ENCODE results near the gene MLLT6.

DNA sequence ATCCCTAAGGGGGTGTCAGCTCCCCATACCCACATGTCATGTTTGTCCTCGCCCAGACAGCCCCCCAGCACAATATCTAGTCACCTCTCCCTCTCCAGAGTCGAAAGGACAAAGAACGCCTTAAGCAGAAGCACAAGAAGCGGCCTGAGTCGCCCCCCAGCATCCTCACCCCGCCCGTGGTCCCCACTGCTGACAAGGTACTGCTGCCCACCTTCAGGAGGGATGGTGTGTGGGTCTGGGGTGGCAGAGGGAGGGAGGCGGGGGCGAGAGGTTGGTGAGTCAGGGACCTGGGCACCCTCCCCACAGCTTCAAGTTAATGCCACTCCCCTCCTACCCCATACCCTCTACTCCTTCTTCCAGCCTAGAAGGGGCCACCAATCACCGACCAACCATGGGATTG, 7.5 kb downstream of the MLLT6 start:
- no peak for TF ChIP-seq JAZF1 (CRISPR knock-in tag; IDR thresholded peaks at IDR 0.05)
- TF ChIP-seq ZNF396 (CRISPR knock-in tag; IDR thresholded peaks at IDR 0.05; ENCODE audit: borderline replicate concordance), result no peak
- TF ChIP-seq, protein P1, sequence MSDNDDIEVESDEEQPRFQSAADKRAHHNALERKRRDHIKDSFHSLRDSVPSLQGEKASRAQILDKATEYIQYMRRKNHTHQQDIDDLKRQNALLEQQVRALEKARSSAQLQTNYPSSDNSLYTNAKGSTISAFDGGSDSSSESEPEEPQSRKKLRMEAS (CRISPR knock-in tag; IDR thresholded peaks at IDR 0.05), result no peak
- TF ChIP-seq, protein P2, sequence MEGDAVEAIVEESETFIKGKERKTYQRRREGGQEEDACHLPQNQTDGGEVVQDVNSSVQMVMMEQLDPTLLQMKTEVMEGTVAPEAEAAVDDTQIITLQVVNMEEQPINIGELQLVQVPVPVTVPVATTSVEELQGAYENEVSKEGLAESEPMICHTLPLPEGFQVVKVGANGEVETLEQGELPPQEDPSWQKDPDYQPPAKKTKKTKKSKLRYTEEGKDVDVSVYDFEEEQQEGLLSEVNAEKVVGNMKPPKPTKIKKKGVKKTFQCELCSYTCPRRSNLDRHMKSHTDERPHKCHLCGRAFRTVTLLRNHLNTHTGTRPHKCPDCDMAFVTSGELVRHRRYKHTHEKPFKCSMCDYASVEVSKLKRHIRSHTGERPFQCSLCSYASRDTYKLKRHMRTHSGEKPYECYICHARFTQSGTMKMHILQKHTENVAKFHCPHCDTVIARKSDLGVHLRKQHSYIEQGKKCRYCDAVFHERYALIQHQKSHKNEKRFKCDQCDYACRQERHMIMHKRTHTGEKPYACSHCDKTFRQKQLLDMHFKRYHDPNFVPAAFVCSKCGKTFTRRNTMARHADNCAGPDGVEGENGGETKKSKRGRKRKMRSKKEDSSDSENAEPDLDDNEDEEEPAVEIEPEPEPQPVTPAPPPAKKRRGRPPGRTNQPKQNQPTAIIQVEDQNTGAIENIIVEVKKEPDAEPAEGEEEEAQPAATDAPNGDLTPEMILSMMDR (IDR thresholded peaks at IDR 0.05), result no peak
- TF ChIP-seq, protein P3, sequence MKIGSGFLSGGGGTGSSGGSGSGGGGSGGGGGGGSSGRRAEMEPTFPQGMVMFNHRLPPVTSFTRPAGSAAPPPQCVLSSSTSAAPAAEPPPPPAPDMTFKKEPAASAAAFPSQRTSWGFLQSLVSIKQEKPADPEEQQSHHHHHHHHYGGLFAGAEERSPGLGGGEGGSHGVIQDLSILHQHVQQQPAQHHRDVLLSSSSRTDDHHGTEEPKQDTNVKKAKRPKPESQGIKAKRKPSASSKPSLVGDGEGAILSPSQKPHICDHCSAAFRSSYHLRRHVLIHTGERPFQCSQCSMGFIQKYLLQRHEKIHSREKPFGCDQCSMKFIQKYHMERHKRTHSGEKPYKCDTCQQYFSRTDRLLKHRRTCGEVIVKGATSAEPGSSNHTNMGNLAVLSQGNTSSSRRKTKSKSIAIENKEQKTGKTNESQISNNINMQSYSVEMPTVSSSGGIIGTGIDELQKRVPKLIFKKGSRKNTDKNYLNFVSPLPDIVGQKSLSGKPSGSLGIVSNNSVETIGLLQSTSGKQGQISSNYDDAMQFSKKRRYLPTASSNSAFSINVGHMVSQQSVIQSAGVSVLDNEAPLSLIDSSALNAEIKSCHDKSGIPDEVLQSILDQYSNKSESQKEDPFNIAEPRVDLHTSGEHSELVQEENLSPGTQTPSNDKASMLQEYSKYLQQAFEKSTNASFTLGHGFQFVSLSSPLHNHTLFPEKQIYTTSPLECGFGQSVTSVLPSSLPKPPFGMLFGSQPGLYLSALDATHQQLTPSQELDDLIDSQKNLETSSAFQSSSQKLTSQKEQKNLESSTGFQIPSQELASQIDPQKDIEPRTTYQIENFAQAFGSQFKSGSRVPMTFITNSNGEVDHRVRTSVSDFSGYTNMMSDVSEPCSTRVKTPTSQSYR (CRISPR knock-in tag; IDR thresholded peaks at IDR 0.05), result no peak
- TF ChIP-seq, protein P4, sequence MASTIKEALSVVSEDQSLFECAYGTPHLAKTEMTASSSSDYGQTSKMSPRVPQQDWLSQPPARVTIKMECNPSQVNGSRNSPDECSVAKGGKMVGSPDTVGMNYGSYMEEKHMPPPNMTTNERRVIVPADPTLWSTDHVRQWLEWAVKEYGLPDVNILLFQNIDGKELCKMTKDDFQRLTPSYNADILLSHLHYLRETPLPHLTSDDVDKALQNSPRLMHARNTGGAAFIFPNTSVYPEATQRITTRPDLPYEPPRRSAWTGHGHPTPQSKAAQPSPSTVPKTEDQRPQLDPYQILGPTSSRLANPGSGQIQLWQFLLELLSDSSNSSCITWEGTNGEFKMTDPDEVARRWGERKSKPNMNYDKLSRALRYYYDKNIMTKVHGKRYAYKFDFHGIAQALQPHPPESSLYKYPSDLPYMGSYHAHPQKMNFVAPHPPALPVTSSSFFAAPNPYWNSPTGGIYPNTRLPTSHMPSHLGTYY (CRISPR knock-in tag; IDR thresholded peaks at IDR 0.05), result no peak
- no peak for TF ChIP-seq SMAD3 (CRISPR knock-in tag; IDR thresholded peaks at IDR 0.05; ENCODE audit: borderline replicate concordance)
- TF ChIP-seq, protein P5, sequence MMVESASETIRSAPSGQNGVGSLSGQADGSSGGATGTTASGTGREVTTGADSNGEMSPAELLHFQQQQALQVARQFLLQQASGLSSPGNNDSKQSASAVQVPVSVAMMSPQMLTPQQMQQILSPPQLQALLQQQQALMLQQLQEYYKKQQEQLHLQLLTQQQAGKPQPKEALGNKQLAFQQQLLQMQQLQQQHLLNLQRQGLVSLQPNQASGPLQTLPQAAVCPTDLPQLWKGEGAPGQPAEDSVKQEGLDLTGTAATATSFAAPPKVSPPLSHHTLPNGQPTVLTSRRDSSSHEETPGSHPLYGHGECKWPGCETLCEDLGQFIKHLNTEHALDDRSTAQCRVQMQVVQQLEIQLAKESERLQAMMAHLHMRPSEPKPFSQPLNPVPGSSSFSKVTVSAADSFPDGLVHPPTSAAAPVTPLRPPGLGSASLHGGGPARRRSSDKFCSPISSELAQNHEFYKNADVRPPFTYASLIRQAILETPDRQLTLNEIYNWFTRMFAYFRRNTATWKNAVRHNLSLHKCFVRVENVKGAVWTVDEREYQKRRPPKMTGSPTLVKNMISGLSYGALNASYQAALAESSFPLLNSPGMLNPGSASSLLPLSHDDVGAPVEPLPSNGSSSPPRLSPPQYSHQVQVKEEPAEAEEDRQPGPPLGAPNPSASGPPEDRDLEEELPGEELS (CRISPR knock-in tag; IDR thresholded peaks at IDR 0.05), result no peak
- TF ChIP-seq, protein P6, sequence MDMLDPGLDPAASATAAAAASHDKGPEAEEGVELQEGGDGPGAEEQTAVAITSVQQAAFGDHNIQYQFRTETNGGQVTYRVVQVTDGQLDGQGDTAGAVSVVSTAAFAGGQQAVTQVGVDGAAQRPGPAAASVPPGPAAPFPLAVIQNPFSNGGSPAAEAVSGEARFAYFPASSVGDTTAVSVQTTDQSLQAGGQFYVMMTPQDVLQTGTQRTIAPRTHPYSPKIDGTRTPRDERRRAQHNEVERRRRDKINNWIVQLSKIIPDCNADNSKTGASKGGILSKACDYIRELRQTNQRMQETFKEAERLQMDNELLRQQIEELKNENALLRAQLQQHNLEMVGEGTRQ (CRISPR knock-in tag; IDR thresholded peaks at IDR 0.05), result no peak
- TF ChIP-seq, protein P7, sequence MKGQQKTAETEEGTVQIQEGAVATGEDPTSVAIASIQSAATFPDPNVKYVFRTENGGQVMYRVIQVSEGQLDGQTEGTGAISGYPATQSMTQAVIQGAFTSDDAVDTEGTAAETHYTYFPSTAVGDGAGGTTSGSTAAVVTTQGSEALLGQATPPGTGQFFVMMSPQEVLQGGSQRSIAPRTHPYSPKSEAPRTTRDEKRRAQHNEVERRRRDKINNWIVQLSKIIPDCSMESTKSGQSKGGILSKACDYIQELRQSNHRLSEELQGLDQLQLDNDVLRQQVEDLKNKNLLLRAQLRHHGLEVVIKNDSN (CRISPR knock-in tag; IDR thresholded peaks at IDR 0.05), result no peak
- no peak for TF ChIP-seq CREM (CRISPR knock-in tag; IDR thresholded peaks at IDR 0.05)
- TF ChIP-seq, protein P8, sequence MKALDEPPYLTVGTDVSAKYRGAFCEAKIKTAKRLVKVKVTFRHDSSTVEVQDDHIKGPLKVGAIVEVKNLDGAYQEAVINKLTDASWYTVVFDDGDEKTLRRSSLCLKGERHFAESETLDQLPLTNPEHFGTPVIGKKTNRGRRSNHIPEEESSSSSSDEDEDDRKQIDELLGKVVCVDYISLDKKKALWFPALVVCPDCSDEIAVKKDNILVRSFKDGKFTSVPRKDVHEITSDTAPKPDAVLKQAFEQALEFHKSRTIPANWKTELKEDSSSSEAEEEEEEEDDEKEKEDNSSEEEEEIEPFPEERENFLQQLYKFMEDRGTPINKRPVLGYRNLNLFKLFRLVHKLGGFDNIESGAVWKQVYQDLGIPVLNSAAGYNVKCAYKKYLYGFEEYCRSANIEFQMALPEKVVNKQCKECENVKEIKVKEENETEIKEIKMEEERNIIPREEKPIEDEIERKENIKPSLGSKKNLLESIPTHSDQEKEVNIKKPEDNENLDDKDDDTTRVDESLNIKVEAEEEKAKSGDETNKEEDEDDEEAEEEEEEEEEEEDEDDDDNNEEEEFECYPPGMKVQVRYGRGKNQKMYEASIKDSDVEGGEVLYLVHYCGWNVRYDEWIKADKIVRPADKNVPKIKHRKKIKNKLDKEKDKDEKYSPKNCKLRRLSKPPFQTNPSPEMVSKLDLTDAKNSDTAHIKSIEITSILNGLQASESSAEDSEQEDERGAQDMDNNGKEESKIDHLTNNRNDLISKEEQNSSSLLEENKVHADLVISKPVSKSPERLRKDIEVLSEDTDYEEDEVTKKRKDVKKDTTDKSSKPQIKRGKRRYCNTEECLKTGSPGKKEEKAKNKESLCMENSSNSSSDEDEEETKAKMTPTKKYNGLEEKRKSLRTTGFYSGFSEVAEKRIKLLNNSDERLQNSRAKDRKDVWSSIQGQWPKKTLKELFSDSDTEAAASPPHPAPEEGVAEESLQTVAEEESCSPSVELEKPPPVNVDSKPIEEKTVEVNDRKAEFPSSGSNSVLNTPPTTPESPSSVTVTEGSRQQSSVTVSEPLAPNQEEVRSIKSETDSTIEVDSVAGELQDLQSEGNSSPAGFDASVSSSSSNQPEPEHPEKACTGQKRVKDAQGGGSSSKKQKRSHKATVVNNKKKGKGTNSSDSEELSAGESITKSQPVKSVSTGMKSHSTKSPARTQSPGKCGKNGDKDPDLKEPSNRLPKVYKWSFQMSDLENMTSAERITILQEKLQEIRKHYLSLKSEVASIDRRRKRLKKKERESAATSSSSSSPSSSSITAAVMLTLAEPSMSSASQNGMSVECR (CRISPR knock-in tag; IDR thresholded peaks at IDR 0.05; ENCODE audit: borderline replicate concordance), result no peak
